ENCODE data around the gene GTPBP3. TPM values are rescaled to one million over a fixed set of nuclear protein-coding genes. Genes with fewer than 3 reads are reported as not detected.

Gene GTPBP3
- polyA plus RNA-seq, 3 donors, result 1.0 to 22.0 (median 1.7) TPM

GRCh38 chr19:17325133-17325532 is 12.2 kb upstream of the GTPBP3 start:
- Histone ChIP-seq H4K20me1 (ENCODE audit: insufficient read depth, low read length) (peaks cover 46% of the 10 kb centered on the region), H3K27ac (ENCODE audit: low read depth in 1 of 2, low read length in 2 of 2) (no peak overlapping the region), H3K36me3 (replicated peaks in 1 of 2; ENCODE audit: control insufficient read depth in 1 of 2, insufficient read depth in 2 of 2, low read length in 2 of 2) (peaks cover 25 to 36% of the 10 kb centered on the region in 2 donors), H3K4me2 (replicated peaks; ENCODE audit: extremely low read depth, low read length, poor library complexity, severe bottlenecking) (no peak overlapping the region), H3K27me3 (ENCODE audit: control insufficient read depth in 2 of 2, insufficient read depth in 2 of 2, low read length in 2 of 2) (peaks cover 11 to 22% of the 10 kb centered on the region in 2 donors), H3K4me3 (replicated peaks in 1 of 3; ENCODE audit: low read depth in 2 of 3, low read length in 3 of 3) (no peak overlapping the region), H3K9me3 (replicated peaks in 1 of 2; ENCODE audit: control insufficient read depth in 1 of 2, insufficient read depth in 1 of 2, low read length in 2 of 2) (peaks cover 0 to 12% of the 10 kb centered on the region in 2 donors), H3K4me1 (ENCODE audit: control insufficient read depth in 1 of 2, insufficient read depth in 2 of 2, low read length in 2 of 2) (peaks cover 21 to 28% of the 10 kb centered on the region in 2 donors), H3K79me2 (ENCODE audit: insufficient read depth, low read length) (no peaks in the 10 kb centered on the region), H2AFZ (ENCODE audit: insufficient read depth, low read depth, low read length, poor library complexity, severe bottlenecking) (no peak overlapping the region), H3K9ac (ENCODE audit: insufficient read depth, low read length, poor library complexity, severe bottlenecking) (no peak overlapping the region)
- Mint-ChIP-seq H3K9me3 (peaks cover 0 to 9% (median 3%) of the 10 kb centered on the region in 7 donors), H3K4me1 (peaks cover 19% of the 10 kb centered on the region), H3K36me3 (peaks cover 25 to 53% of the 10 kb centered on the region in 2 donors), H3K4me3 (no peak overlapping the region), H3K27me3 (ENCODE audit: low read depth in 3 of 3) (peaks cover 19 to 47% (median 25%) of the 10 kb centered on the region in 3 donors), H3K27ac (no peak overlapping the region)
- WGBS (ENCODE audit: insufficient coverage), result 98% methylated on average over 16 of the region's 20 CpGs
- no peak for TF ChIP-seq CTCF (IDR thresholded peaks at IDR 0.05)
- intact Hi-C loops (cut with micrococcal nuclease), result no loop called here
- DNase-seq, result no peak

- Mint-ChIP-seq H3K27me3 (ENCODE audit: low read depth in 3 of 3) (peaks cover 27 to 56% (median 31%) of the 10 kb centered on the region in 3 donors), H3K27ac (no peak overlapping the region), H3K9me3 (peaks cover 0 to 9% (median 6%) of the 10 kb centered on the region in 7 donors), H3K36me3 (peaks cover 25 to 53% of the 10 kb centered on the region in 2 donors), H3K4me3 (no peak overlapping the region), H3K4me1 (peaks cover 19% of the 10 kb centered on the region)
- Histone ChIP-seq H3K79me2 (ENCODE audit: insufficient read depth, low read length) (no peaks in the 10 kb centered on the region), H3K4me1 (ENCODE audit: control insufficient read depth in 1 of 2, insufficient read depth in 2 of 2, low read length in 2 of 2) (peaks cover 21 to 28% of the 10 kb centered on the region in 2 donors), H3K9me3 (replicated peaks in 1 of 2; ENCODE audit: control insufficient read depth in 1 of 2, insufficient read depth in 1 of 2, low read length in 2 of 2) (peaks cover 0 to 12% of the 10 kb centered on the region in 2 donors), H3K4me2 (replicated peaks; ENCODE audit: extremely low read depth, low read length, poor library complexity, severe bottlenecking) (no peak overlapping the region), H2AFZ (ENCODE audit: insufficient read depth, low read depth, low read length, poor library complexity, severe bottlenecking) (no peak overlapping the region), H3K27ac (ENCODE audit: low read depth in 1 of 2, low read length in 2 of 2) (no peak overlapping the region), H4K20me1 (ENCODE audit: insufficient read depth, low read length) (peaks cover 45% of the 10 kb centered on the region), H3K36me3 (replicated peaks in 1 of 2; ENCODE audit: control insufficient read depth in 1 of 2, insufficient read depth in 2 of 2, low read length in 2 of 2) (peaks cover 20 to 27% of the 10 kb centered on the region in 2 donors), H3K27me3 (ENCODE audit: control insufficient read depth in 2 of 2, insufficient read depth in 2 of 2, low read length in 2 of 2) (peaks cover 11 to 31% of the 10 kb centered on the region in 2 donors), H3K9ac (ENCODE audit: insufficient read depth, low read length, poor library complexity, severe bottlenecking) (no peak overlapping the region), H3K4me3 (replicated peaks in 1 of 3; ENCODE audit: low read depth in 2 of 3, low read length in 3 of 3) (no peak overlapping the region)
- TF ChIP-seq CTCF (IDR thresholded peaks at IDR 0.05), result no peak
- intact Hi-C loops (cut with micrococcal nuclease), result no loop called here
- no peak for DNase-seq
- 98% methylated on average over 10 of the region's 17 CpGs for WGBS (ENCODE audit: insufficient coverage)
Observed at GRCh38 chr19:17325881-17326594, 11.3 kb upstream of the GTPBP3 start.

Measured in CD14-positive monocyte (primary cell).